Upper lobe of right lung (tissue), 1 donor: ENCODE data around the gene ROBO2. TPM values are rescaled to one million over a fixed set of nuclear protein-coding genes. Genes with fewer than 3 reads are reported as not detected.

ENCODE experiments used
- ATAC-seq: fragments of 200-7000 bp; cut with Tn5 transposase; one replicate; pipeline ENCODE4 v1.9.1; 2020; ENCODE audit warnings: mild to moderate bottlenecking, moderate library complexity
- DNase-seq: peaks from one replicate; pipeline ENCODE4 v3.0.0-alpha.2; 2020
- H3K27ac ChIP-seq: fragments of 200-600 bp; one replicate; pipeline ENCODE4 v1.8.0; 2022
- H3K27me3 ChIP-seq: fragments of 200-600 bp; one replicate; pipeline ENCODE4 v1.8.0; 2022; ENCODE audit warnings: mild to moderate bottlenecking
- H3K36me3 ChIP-seq: fragments of 200-600 bp; one replicate; pipeline ENCODE4 v1.8.0; 2022
- H3K4me1 ChIP-seq: fragments of 200-600 bp; one replicate; pipeline ENCODE4 v1.8.0; 2022
- H3K4me3 ChIP-seq: fragments of 200-600 bp; one replicate; pipeline ENCODE4 v1.8.0; 2022; ENCODE audit warnings: mild to moderate bottlenecking
- H3K9me3 ChIP-seq: fragments of 200-600 bp; one replicate; pipeline ENCODE4 v1.8.0; 2022
- CTCF ChIP-seq: fragments of 200-600 bp; IDR thresholded peaks from one replicate; pipeline ENCODE4 v1.8.0; 2022; ENCODE audit warnings: antibody characterized with exemption
- intact Hi-C: fragments of 100-400 bp; cut with DNase I; formaldehyde crosslinking; loops from one replicate; pipeline ENCODE4 v1.11.0; 2022
- total RNA-seq: library from RNA; stranded (reverse); fragmentation: NEBNext Ultra II Directional; extraction: Animal tissue kit (Norgen Biotek cat#: 25700); gene quantifications from one replicate; pipeline ENCODE4 v1.2.1, GENCODE V29; 2021
- donor health status: DM: no; HTN: yes; CAD: no; lungs with severe emphysema.

ROBO2 gene
- total RNA-seq, 1 donor from 2014 or later: 27.1 TPM

- Histone ChIP-seq H3K36me3 (no peaks in the 10 kb centered on the region), H3K9me3 (no peaks in the 10 kb centered on the region), H3K4me1 (no peaks in the 10 kb centered on the region), H3K27ac (no peak overlapping the region), H3K27me3 (no peaks in the 10 kb centered on the region), H3K4me3 (no peak overlapping the region)
- TF ChIP-seq CTCF: no peak
- no peak for ATAC-seq
- no peak for DNase-seq
- intact Hi-C loops: no loop called here
Measured at GRCh38 chr3:77672016-77672415, 632.1 kb downstream of the ROBO2 start.

- peaks cover 10% of the 10 kb centered on the region for H3K9me3 ChIP-seq
- H3K4me1 ChIP-seq: no peaks in the 10 kb centered on the region
- ATAC-seq (no peak), DNase-seq (no peak)
- H3K4me3 ChIP-seq: no peak overlapping the region
- H3K27ac ChIP-seq: no peak overlapping the region
- intact Hi-C loops: no loop called here
- no peak for TF ChIP-seq CTCF
- H3K27me3 ChIP-seq: no peaks in the 10 kb centered on the region
- no peaks in the 10 kb centered on the region for H3K36me3 ChIP-seq
Measured at GRCh38 chr3:77682162-77682561, 642.3 kb downstream of the ROBO2 start.

GRCh38 chr3:77684115-77684514 lies 644.2 kb downstream of the ROBO2 start:
- intact Hi-C loops: no loop called here
- Histone ChIP-seq H3K27me3 (no peaks in the 10 kb centered on the region), H3K27ac (no peak overlapping the region), H3K36me3 (no peaks in the 10 kb centered on the region), H3K4me1 (no peaks in the 10 kb centered on the region), H3K4me3 (no peak overlapping the region), H3K9me3 (peaks cover 10% of the 10 kb centered on the region)
- TF ChIP-seq CTCF: no peak
- DNase-seq: no peak
- no peak for ATAC-seq

GRCh38 chr3:77685713-77686112 lies 645.8 kb downstream of the ROBO2 start:
- TF ChIP-seq CTCF: no peak
- intact Hi-C loops: no loop called here
- H3K36me3 ChIP-seq: no peaks in the 10 kb centered on the region
- no peak overlapping the region for H3K27ac ChIP-seq
- no peaks in the 10 kb centered on the region for H3K27me3 ChIP-seq
- DNase-seq (no peak), ATAC-seq (no peak)
- H3K4me1 ChIP-seq: no peaks in the 10 kb centered on the region
- peaks cover 10% of the 10 kb centered on the region for H3K9me3 ChIP-seq
- H3K4me3 ChIP-seq: no peak overlapping the region

- Histone ChIP-seq H3K36me3 (no peaks in the 10 kb centered on the region), H3K27me3 (no peaks in the 10 kb centered on the region), H3K4me1 (no peaks in the 10 kb centered on the region), H3K9me3 (peaks cover 10% of the 10 kb centered on the region), H3K27ac (no peak overlapping the region), H3K4me3 (no peak overlapping the region)
- no peak for TF ChIP-seq CTCF
- no peak for DNase-seq
- intact Hi-C loops: no loop called here
- ATAC-seq: no peak
Measured at GRCh38 chr3:77686560-77686959, 646.7 kb downstream of the ROBO2 start.

- H3K9me3 ChIP-seq: peaks cover 5% of the 10 kb centered on the region
- DNase-seq: no peak
- no peak overlapping the region for H3K27ac ChIP-seq
- no peak for ATAC-seq
- no peaks in the 10 kb centered on the region for H3K36me3 ChIP-seq
- H3K4me3 ChIP-seq: no peak overlapping the region
- TF ChIP-seq CTCF: no peak
- no peaks in the 10 kb centered on the region for H3K4me1 ChIP-seq
- intact Hi-C loops: no loop called here
- no peaks in the 10 kb centered on the region for H3K27me3 ChIP-seq
Measured at GRCh38 chr3:77687545-77687944, 647.6 kb downstream of the ROBO2 start.
